Erythroblast (primary cell): ENCODE results near the gene CIZ1.

Source experiments
- GATA1 ChIP-seq: IDR thresholded peaks from 2 replicates; pipeline ENCODE4 v1.6.1; 2011; ENCODE audit warnings: low read depth, mild to moderate bottlenecking, control low read depth, low read length, moderate library complexity
- POLR2A ChIP-seq: IDR thresholded peaks from 2 replicates; pipeline ENCODE4 v1.6.1; 2011; ENCODE audit warnings: mild to moderate bottlenecking, low read length

- TF ChIP-seq POLR2A, result no peak
- no peak for TF ChIP-seq GATA1
Measured at GRCh38 chr9:128117613-128118471, 73.5 kb downstream of the CIZ1 start.
